ENCODE results near the gene S100A4. TPM values are rescaled to one million over a fixed set of nuclear protein-coding genes. Genes with fewer than 3 reads are reported as not detected.

Gene S100A4
- total RNA-seq, 1 experiment from 2014 or later = 384 TPM

DNA sequence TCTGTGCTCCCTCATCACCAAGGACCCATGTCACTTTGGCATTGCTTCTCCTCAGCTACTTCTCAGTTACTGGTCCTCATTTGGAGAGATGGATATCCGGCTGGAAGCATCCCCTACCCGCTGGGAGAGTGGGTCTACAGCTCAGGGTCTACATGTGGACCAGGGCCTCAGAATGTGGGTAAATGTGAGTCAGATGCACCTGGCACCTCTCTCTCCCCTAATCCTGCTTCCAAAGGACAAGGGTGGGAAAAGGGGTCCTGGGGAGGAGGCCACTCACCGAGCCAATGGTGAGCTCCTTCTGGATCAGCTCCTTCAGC lies 10.7 kb downstream of the S100A4 start:
- Histone ChIP-seq H4K20me1 (ENCODE audit: insufficient read depth) (no peaks in the 10 kb centered on the region), H3K27me3 (ENCODE audit: insufficient read depth, low read length) (no peaks in the 10 kb centered on the region), H3K36me3 (ENCODE audit: control insufficient read depth in 1 of 2, insufficient read depth in 2 of 2, low read length in 2 of 2) (peaks cover 0 to 5% of the 10 kb centered on the region in 2 experiments; a peak in 1 of 4 replicates), H3K27ac (ENCODE audit: low read depth, low read length) (peak overlapping the region; percentile 94), H3K9ac (ENCODE audit: low read length) (peak overlapping the region; percentile 88), H3K79me2 (ENCODE audit: insufficient read depth, low read length) (peaks cover 18% of the 10 kb centered on the region), H3K4me1 (ENCODE audit: control insufficient read depth in 1 of 2, insufficient read depth in 2 of 2, low read length in 2 of 2) (peaks cover 62 to 76% of the 10 kb centered on the region in 2 experiments), H3K9me2 (ENCODE audit: insufficient read depth) (no peaks in the 10 kb centered on the region), H3K4me2 (ENCODE audit: low read length) (peak overlapping the region; percentile 99), H2AFZ (ENCODE audit: low read depth, low read length, poor library complexity, severe bottlenecking) (no peak overlapping the region), H3K9me3 (ENCODE audit: control insufficient read depth in 1 of 2, insufficient read depth in 1 of 2, low read depth in 1 of 2, low read length in 2 of 2) (no peaks in the 10 kb centered on the region), H3K4me3 (replicated peaks in 1 of 2; ENCODE audit: low read depth in 1 of 2, low read length in 2 of 2) (peak overlapping the region; percentile 74 to 89)
- intact Hi-C loops (cut with micrococcal nuclease) = loop anchor here (5.0 kb wide), 2 partner anchors 77 to 452 kb away; partner anchors contain the start of genes RAB13 and S100A16
- DNase-seq (ENCODE audit: low read depth, low spot score) (no peak), ATAC-seq (no peak)
- ChIA-PET CTCF (interaction anchor here (1.4 to 3.2 kb wide), 5 partner anchors 9 to 92 kb away, joined by 3 to 17 read pairs (median 7); partner anchors contain the start of gene S100A13), POLR2A (interaction anchor here (1.7 to 7.4 kb wide), 13 partner anchors 9 to 137 kb away, joined by 3 to 114 read pairs (median 38); partner anchors contain the start of genes CHTOP, S100A1, S100A13 and S100A14), RAD21 (ENCODE audit: low non-redundant PET in 1 of 2, low total read pairs in 2 of 2, uncharacterized antibody in 2 of 2, unreplicated experiment in 2 of 2) (interaction anchor here (1.0 to 1.5 kb wide), 4 partner anchors 31 to 74 kb away, joined by 3 to 4 read pairs (median 3); no protein-coding TSS in a partner anchor)
- TF ChIP-seq ZNF274 (IDR thresholded peaks at IDR 0.05; ENCODE audit: low read depth, low read length) (no peak), TCF7L2 (IDR thresholded peaks at IDR 0.05; ENCODE audit: borderline replicate concordance, extremely low read depth, insufficient read depth, insufficient read length) (no peak), CEBPB (IDR thresholded peaks at IDR 0.05; ENCODE audit: low read depth) (no peak), RAD21 (IDR thresholded peaks at IDR 0.05; ENCODE audit: low read depth) (no peak), EZH2phosphoT487 (IDR thresholded peaks at IDR 0.05; ENCODE audit: borderline replicate concordance) (no peak), EGR1 (IDR thresholded peaks at IDR 0.05; ENCODE audit: low read depth) (no peak), YY1 (IDR thresholded peaks at IDR 0.05; ENCODE audit: extremely low read depth, insufficient replicate concordance, low read depth, low read length) (no peak), FOSL1 (IDR thresholded peaks at IDR 0.05; ENCODE audit: low read depth) (no peak)
- TF ChIP-seq, protein P1, sequence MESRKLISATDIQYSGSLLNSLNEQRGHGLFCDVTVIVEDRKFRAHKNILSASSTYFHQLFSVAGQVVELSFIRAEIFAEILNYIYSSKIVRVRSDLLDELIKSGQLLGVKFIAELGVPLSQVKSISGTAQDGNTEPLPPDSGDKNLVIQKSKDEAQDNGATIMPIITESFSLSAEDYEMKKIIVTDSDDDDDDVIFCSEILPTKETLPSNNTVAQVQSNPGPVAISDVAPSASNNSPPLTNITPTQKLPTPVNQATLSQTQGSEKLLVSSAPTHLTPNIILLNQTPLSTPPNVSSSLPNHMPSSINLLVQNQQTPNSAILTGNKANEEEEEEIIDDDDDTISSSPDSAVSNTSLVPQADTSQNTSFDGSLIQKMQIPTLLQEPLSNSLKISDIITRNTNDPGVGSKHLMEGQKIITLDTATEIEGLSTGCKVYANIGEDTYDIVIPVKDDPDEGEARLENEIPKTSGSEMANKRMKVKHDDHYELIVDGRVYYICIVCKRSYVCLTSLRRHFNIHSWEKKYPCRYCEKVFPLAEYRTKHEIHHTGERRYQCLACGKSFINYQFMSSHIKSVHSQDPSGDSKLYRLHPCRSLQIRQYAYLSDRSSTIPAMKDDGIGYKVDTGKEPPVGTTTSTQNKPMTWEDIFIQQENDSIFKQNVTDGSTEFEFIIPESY (IDR thresholded peaks at IDR 0.05; ENCODE audit: extremely low read depth, insufficient replicate concordance, low read length) = no peak
- BruUV-seq (replicated peaks) = no TSS peak
